HG02840 (cell line): ENCODE results near the gene CAV2.
"Not testable (repeated sequence)": the region's sequence is repeated elsewhere in the genome, so short reads cannot be mapped to it uniquely, and the experiment has no call there.

ENCODE experiments used
- ATAC-seq: cut with Tn5 transposase; IDR thresholded peaks from one replicate; pipeline ENCODE4 v1.9.1; 2021; ENCODE audit warnings: mild to moderate bottlenecking, moderate library complexity, moderate number of reproducible peaks; ENCODE audit not compliant: unreplicated experiment, low FRiP score

CAV2 gene, protein sequence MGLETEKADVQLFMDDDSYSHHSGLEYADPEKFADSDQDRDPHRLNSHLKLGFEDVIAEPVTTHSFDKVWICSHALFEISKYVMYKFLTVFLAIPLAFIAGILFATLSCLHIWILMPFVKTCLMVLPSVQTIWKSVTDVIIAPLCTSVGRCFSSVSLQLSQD

DNA sequence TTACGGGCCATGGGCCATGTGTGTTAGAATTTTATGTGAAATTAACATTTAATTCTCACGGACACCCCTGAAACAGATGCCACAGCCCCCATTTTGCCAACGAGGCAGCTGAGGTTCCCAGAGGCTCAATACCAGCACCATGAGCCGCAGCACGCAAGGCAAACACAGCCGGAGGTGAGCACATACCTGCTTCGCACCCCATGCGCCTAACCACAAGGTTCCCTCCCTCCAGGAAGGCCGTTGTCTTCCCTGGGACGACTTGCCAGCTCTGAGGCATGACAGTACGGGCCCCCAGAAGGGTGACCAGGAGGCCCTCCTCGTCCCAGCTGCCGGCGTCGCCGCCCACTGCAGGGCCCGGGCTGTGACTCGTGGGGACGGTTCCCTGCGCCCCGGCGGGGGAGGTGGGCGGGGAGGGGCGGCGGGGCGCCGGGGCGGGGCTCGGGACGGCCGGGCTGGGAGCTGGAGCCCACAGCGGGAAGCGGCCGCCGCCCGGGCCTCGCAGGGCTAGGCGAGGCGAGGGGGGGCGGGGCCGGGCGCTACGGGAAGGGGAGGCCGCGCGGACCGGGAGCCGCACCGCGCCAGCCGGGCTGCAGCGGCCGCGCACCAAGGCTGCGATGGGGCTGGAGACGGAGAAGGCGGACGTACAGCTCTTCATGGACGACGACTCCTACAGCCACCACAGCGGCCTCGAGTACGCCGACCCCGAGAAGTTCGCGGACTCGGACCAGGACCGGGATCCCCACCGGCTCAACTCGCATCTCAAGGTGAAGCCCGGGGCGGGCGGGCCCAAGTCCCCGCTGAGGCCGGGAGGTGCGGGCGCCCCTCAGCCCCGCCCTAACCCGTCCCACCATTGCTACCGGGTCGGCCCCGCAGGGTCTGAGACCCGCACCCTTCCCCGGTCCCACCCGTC is at the start of gene CAV2:
TSS of gene CAV2 (plus strand) at position 571 of the 910 bp plus-strand sequence. CDS start at position 615, 44 bp downstream.
- no peak for ATAC-seq

DNA sequence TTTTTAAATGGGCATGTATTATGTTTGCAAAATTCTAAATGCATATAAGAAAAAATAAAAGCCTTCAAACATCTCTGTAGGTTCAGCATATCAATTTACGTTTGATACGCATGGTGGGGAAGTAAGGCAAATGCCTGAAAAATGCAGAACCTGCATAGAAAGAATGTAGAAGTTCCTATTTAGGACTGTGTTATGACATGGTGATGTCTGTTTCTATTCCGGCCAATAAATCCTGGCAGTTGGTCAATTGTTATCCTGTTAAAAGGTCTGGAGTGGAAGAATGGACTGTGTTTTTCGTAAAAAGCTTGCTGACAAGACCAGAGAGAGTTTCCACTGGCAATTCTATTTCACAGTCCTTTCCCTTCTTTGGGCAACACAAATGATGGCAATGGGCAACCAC is 49.6 kb upstream of the CAV2 start:
- ATAC-seq: no peak

GRCh38 chr7:116451957-116452729 is 47.4 kb upstream of the CAV2 start:
- ATAC-seq: no peak

DNA sequence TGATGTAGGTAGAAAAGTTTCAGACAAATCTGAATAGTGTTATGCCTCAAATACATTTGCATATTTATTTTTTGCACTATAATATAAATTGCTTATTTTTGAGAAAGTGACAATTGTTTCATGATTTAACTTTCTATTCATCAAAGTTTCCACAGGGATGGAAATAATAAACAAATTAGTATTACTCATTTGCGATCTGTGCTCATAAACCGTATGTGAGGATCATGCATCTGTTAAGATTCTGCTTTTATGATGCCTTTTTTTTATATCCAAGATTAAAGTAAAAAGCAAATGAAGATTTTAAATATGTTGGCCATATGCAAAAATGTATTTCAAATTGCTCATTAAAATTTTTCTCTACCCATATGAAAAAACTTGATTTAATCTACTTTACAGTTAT is 45.2 kb upstream of the CAV2 start:
- ATAC-seq: no peak

- no peak for ATAC-seq
Observed at GRCh38 chr7:116455009-116455408, 44.5 kb upstream of the CAV2 start.

GRCh38 chr7:116455499-116455898 is 44.0 kb upstream of the CAV2 start:
- ATAC-seq: no peak

DNA sequence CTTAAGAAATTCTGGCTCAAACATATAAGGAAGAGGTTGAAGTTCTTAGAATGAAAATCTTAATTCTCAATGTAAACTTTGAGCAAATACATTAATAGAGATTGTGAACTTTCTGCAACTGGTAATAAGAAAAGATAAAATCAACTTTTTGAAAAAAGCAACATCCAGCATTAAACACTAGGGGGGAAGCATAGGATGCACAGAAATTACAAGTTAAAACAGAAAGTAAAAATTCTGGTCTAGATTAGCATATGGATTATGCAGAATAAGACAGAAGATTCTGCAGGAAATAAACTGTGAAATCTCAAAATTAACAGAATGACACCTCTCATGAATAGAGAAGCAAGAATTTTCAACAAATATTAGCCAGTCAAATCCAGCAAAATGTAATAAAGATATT is 38.0 kb upstream of the CAV2 start:
- ATAC-seq: no peak

- ATAC-seq: no peak
Observed at GRCh38 chr7:116463956-116464355, 35.6 kb upstream of the CAV2 start.

DNA sequence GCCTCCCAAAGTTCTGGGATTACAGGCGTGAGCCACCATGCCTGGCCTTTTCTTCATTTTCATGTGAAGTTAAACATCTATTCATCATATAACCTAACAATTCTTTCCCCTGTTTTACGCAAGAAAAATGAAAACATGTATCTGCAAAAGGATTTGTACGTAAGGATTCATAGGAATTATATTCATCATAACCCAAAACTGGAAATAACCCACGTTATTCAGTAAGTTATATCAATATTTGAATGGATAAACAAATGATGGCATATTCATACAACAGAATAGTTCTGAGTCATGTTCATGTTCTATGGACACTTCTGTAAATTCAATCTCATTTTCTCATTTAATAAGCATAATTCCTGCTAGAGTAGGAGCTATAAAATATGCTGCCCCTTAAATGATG is 35.2 kb upstream of the CAV2 start:
- ATAC-seq: no peak

DNA sequence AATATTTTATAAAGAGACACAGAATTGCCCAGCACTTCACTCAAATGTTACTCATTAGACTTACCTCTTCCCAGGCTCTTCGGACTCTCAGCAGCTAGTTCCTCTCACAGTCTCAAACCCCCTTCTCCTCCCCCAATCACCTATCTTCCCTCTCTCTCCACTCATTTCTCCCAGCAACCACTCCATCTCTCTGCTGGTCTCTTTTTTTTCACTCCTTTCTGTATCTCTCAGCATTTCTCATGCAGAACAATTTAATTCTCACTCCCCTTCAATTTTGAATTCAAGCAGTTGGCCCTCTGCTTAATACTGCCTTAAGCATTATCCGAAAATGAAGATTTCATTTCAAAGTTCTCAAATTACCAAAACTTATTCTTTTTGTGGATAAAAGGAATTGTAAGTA is 34.4 kb upstream of the CAV2 start:
- no peak for ATAC-seq

- ATAC-seq: no peak
Observed at GRCh38 chr7:116468534-116468933, 31.0 kb upstream of the CAV2 start.

DNA sequence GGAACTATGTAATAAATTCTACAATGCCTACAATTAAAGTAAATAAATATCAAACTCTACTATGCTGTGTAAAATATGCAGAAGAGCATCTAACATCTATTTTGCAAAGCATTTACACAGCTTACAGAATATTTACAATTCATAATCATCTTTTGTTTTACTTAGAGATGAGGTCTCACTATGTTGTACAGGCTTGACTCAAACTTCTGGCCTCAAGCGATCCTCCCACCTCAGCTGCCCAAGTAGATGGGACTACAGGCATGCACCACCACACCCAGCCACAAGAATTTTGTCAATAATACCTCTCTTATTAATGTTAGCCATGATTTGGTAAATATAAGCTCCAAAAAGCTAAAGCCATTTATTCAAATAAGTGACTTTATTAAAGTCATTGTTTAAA is 21.9 kb upstream of the CAV2 start:
- ATAC-seq: no peak

DNA sequence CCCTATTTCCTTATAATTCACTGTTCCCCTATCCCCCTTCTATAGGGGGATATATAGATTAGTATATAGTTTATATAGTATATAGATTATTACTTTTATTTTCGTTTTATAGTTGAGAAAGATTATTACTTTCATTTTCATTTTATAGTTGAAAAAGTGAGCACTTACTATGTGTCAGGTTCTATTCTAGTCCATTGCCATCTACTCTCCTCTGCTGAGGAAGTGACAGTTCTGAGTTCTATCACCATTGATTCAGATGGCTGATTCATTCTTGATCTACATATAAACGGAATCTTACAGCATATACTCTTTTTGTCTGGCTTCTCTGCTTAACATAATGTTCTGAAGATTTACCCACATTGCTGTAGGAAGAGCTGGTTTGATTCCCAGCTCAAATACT is 20.7 kb upstream of the CAV2 start:
- ATAC-seq: no peak

GRCh38 chr7:116483271-116483942 is 16.1 kb upstream of the CAV2 start:
- ATAC-seq: no peak

DNA sequence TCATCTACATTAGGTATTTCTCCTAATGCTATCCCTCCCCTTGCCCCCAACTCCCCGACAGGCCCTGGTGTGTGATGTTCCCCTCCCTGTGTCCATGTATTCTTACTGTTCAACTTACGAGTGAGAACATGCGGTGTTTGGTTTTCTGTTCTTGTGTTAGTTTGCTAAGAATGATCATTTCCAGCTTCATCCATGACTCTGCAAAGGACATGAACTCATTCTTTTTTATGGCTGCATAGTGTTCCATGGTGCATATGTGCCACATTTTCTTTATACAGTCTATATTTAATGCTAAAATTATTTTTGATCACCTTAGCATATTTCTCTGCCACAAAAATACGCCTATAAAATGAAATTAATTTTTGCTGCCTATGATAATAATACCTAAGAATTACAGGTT is 15.1 kb upstream of the CAV2 start:
- ATAC-seq: not testable (repeated sequence)

DNA sequence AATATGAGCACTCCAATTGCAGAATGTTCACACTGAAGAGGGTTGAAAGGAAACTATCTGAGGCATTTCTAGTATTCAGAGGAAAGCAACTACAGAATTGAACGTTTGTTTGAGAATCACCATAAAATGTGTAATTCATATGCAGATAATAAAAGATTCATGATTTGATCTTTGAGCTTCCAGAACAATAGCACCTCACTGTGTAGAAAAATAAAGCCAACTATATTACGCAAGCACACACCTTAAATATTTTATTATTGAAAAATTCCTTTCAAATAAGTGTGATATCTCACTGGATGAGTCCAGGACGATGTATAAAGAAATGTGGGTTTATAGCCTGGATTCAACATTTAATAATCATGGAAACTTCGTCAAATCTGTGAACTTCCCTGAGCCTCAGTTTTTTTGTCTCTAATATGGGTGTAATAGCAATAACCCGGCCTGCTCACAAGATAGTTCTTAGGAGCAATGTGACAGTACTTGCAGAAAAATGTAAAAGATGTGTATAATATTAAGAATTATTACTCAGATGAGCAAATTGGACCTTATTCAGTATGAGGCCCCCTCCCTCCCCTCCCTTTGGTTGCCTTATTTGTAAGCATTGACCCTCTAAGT is 11.5 kb upstream of the CAV2 start:
- ATAC-seq: no peak

- no peak for ATAC-seq
Observed at GRCh38 chr7:116490351-116490750, 9.2 kb upstream of the CAV2 start.

DNA sequence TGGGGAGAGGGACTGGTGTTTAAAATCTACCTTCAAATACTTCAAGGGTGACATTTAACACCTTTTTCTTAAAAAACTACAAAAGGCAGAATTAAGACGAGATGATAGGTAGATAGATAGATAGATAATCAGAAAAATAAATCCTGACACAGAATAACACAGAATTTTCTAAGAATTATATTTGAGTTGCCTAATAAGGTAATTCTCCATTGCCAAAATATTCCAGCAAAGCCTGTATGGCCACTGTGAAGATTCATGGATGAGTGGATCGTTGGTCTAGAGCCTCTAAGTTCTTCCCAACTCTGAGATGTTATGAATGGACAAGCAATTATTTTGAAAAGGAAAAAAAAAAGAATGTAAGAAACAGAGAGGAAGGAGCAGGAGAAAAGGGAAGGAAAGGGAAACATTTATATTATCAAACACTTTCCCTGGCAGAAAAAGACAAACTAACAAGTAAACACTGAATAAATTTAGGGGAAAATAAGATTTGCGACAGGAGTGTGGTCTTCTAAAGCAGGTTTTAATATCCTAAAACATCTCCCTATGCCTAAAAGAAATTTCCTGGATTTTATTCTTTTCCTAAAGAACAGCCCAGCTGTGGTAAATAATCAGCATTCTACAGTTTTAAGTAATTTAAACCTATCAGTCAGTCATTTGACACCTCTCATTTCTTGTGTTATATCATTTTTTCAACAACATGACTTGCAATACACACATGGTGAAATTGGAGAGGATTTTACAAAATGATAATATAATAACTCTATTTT is 7.5 kb upstream of the CAV2 start:
- ATAC-seq: no peak

DNA sequence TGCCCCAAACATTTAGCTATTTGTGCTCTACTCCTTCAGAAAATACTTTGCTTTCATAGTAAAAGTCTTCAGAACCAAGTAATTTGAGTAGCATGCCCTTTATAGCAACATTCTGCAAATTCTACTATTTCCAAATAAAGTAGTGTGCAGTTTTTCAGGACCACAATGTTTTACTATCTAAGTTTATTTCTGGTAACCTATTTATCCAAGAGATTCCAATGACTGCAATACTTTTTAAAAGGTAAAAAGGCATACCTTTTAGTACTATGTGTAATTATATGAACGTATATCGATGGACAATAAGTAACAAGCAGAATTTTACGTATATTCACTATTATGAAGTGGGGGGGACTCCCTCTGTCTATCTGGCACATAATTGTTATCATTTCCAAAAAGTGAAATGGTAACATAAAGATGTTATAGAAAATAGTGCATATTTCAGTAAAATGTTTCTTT is 6.9 kb upstream of the CAV2 start:
- no peak for ATAC-seq

GRCh38 chr7:116493449-116493848 is 6.1 kb upstream of the CAV2 start:
- ATAC-seq: no peak
